Keratinocyte (primary cell): Measurements from ENCODE around the gene VIT. TPM values are rescaled to one million over a fixed set of nuclear protein-coding genes. Genes with fewer than 3 reads are reported as not detected.

Experiments
- DNase-seq: peaks from one replicate; pipeline ENCODE4 v3.0.0-alpha.2; 2011; ENCODE audit warnings: low read depth, missing footprints, low spot score
- FAIRE-seq: peaks from 2 replicates; lab custom pipeline; 2011; peaks lifted over from hg19 to GRCh38; lab: Jason Lieb, UNC
- H2AFZ ChIP-seq: 2 replicates; pipeline ENCODE4 v1.6.0; 2012; ENCODE audit warnings: low read length, control low read depth, inconsistent platforms; ENCODE audit not compliant: control insufficient read depth
- H3K27ac ChIP-seq: 2 replicates; pipeline ENCODE4 v1.5.1; 2011; ENCODE audit warnings: low read length; ENCODE audit not compliant: control insufficient read depth, insufficient read depth
- H3K27me3 ChIP-seq: 3 replicates; pipeline ENCODE4 v1.6.0; 2011; ENCODE audit warnings: low read length; ENCODE audit not compliant: control insufficient read depth, insufficient read depth; ENCODE audit errors: extremely low read depth
- H3K36me3 ChIP-seq, 2 experiments: 2 replicates in 1 of 2; 3 replicates in 1 of 2; pipeline ENCODE4 v1.5.1; 2011; ENCODE audit warnings: low read length in 2 of 2, mild to moderate bottlenecking in 1 of 2; ENCODE audit not compliant: control insufficient read depth in 2 of 2, insufficient read depth in 2 of 2; ENCODE audit errors: extremely low read depth in 1 of 2
- H3K4me1 ChIP-seq: 3 replicates; pipeline ENCODE4 v1.5.1; 2011; ENCODE audit warnings: low read length; ENCODE audit not compliant: control insufficient read depth, insufficient read depth; ENCODE audit errors: extremely low read depth
- H3K4me2 ChIP-seq: 3 replicates; pipeline ENCODE4 v1.6.0; 2011; ENCODE audit warnings: low read depth, low read length; ENCODE audit not compliant: control insufficient read depth, insufficient read depth; ENCODE audit errors: extremely low read depth
- H3K4me3 ChIP-seq, 3 experiments: fragments of 200-600 bp in 1 of 3; sonication (generic) in 1 of 3; 2 replicates in 2 of 3; 3 replicates in 1 of 3; pipeline ENCODE4 v1.5.1; 2011 to 2016; ENCODE audit warnings: low read length in 3 of 3, mild to moderate bottlenecking in 3 of 3, control low read depth in 2 of 3, inconsistent platforms in 1 of 3, low read depth in 1 of 3, mixed read lengths in 1 of 3, mixed run types in 1 of 3, moderate library complexity in 1 of 3; ENCODE audit not compliant: control insufficient read depth in 2 of 3, insufficient read depth in 2 of 3; ENCODE audit errors: extremely low read depth in 1 of 3
- H3K79me2 ChIP-seq: 2 replicates; pipeline ENCODE4 v1.6.0; 2012; ENCODE audit warnings: low read length; ENCODE audit not compliant: control insufficient read depth, insufficient read depth
- H3K9ac ChIP-seq: 3 replicates; pipeline ENCODE4 v1.6.0; 2011; ENCODE audit warnings: low read length; ENCODE audit not compliant: control insufficient read depth, insufficient read depth; ENCODE audit errors: extremely low read depth
- H3K9me1 ChIP-seq: 3 replicates; pipeline ENCODE4 v1.6.0; 2011; ENCODE audit warnings: low read length; ENCODE audit not compliant: control insufficient read depth, insufficient read depth; ENCODE audit errors: extremely low read depth
- H3K9me3 ChIP-seq: 2 replicates; pipeline ENCODE4 v1.5.1; 2012; ENCODE audit warnings: low read depth, low read length; ENCODE audit not compliant: control insufficient read depth
- H4K20me1 ChIP-seq: 3 replicates; pipeline ENCODE4 v1.6.0; 2011; ENCODE audit warnings: low read length; ENCODE audit not compliant: control insufficient read depth, insufficient read depth; ENCODE audit errors: extremely low read depth
- EZH2 ChIP-seq: IDR thresholded peaks from one replicate; pipeline ENCODE4 v1.6.1; 2012; ENCODE audit warnings: inconsistent platforms, mild to moderate bottlenecking, low read length, moderate library complexity
- dilution Hi-C: fragments of 300-500 bp; cut with MboI; formaldehyde crosslinking; loops from one replicate; pipeline ENCODE4 v1.7.0; 2020; ENCODE audit warnings: low sequenced_read_pairs; ENCODE audit not compliant: extremely low pct_ligation_motif_present
- polyA plus RNA-seq, 5 experiments: library from polyadenylated mRNA; depleted of rRNA in 3 of 5; stranded (reverse) in 3 of 5; stranded (forward) in 1 of 5; unstranded in 1 of 5; fragments of >200 nt; gene quantifications; 1 replicate in 1 of 5; 2 replicates in 3 of 5; 3 replicates in 1 of 5; pipeline versions ENCODE4 v1.2.1 to v1.2.3, GENCODE V29; 2011 to 2012; ENCODE audit warnings: missing spikeins in 2 of 5, low read depth in 1 of 5, low replicate concordance in 1 of 5
- TF ChIP-seq, protein P1 (sequence below), 3 experiments: IDR thresholded peaks in 1 of 3; conservative IDR thresholded peaks in 1 of 3; optimal IDR thresholded peaks in 1 of 3; 2 replicates in 2 of 3; 3 replicates in 1 of 3; pipeline versions ENCODE3 to v1.5.1; 2011; ENCODE audit warnings: low read length in 3 of 3, mild to moderate bottlenecking in 3 of 3, moderate library complexity in 2 of 3, control low read depth in 1 of 3, inconsistent platforms in 1 of 3; ENCODE audit not compliant: insufficient read depth in 2 of 3; ENCODE audit errors: extremely low read depth in 1 of 3

The VIT gene
- polyA plus RNA-seq, 1 donor (not counting 4 experiments of a cell fraction or from before 2014, with no cell fraction given) = 0.79 TPM

DNA sequence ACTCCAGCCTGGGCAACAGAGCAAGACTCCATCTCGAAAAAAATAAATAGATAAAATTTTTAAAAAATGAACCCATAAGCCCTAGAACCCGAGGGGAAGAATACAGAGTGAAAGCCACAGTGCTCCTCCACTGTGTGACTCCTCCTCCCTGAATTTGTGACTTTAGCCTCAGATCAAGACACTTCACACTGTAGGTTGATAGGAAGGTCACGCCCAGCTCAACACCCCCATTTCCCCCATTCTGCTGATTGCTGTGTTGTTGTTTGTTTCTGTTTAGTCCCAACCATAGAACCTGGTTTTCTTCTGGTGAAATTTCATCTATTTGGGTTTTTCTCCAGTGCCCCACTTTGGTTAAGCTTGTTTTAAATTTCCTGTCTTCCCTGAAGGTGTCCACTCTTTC, 102.2 kb downstream of the VIT start:
- no peaks in the 10 kb centered on the region for H4K20me1 ChIP-seq
- no peak for DNase-seq
- TF ChIP-seq EZH2 = no peak
- TF ChIP-seq, protein P1, sequence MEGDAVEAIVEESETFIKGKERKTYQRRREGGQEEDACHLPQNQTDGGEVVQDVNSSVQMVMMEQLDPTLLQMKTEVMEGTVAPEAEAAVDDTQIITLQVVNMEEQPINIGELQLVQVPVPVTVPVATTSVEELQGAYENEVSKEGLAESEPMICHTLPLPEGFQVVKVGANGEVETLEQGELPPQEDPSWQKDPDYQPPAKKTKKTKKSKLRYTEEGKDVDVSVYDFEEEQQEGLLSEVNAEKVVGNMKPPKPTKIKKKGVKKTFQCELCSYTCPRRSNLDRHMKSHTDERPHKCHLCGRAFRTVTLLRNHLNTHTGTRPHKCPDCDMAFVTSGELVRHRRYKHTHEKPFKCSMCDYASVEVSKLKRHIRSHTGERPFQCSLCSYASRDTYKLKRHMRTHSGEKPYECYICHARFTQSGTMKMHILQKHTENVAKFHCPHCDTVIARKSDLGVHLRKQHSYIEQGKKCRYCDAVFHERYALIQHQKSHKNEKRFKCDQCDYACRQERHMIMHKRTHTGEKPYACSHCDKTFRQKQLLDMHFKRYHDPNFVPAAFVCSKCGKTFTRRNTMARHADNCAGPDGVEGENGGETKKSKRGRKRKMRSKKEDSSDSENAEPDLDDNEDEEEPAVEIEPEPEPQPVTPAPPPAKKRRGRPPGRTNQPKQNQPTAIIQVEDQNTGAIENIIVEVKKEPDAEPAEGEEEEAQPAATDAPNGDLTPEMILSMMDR (optimal IDR thresholded peaks at IDR 0.05 in 1 of 3, IDR thresholded peaks at IDR 0.05 in 1 of 3, conservative IDR thresholded peaks at IDR 0.05 in 1 of 3; ENCODE audit: extremely low read depth in 1 of 3, insufficient read depth in 2 of 3, low read length in 3 of 3) = no peak
- H3K4me1 ChIP-seq = no peaks in the 10 kb centered on the region
- no peak overlapping the region for H3K27ac ChIP-seq
- H2AFZ ChIP-seq = no peak overlapping the region
- no peaks in the 10 kb centered on the region for H3K9me1 ChIP-seq
- dilution Hi-C loops = no loop called here
- no peaks in the 10 kb centered on the region for H3K9me3 ChIP-seq
- H3K4me2 ChIP-seq = no peak overlapping the region
- no peak overlapping the region for H3K4me3 ChIP-seq
- H3K27me3 ChIP-seq = no peaks in the 10 kb centered on the region
- H3K36me3 ChIP-seq = no peaks in the 10 kb centered on the region
- FAIRE-seq = no peak
- H3K79me2 ChIP-seq = no peaks in the 10 kb centered on the region
- H3K9ac ChIP-seq = no peak overlapping the region

DNA sequence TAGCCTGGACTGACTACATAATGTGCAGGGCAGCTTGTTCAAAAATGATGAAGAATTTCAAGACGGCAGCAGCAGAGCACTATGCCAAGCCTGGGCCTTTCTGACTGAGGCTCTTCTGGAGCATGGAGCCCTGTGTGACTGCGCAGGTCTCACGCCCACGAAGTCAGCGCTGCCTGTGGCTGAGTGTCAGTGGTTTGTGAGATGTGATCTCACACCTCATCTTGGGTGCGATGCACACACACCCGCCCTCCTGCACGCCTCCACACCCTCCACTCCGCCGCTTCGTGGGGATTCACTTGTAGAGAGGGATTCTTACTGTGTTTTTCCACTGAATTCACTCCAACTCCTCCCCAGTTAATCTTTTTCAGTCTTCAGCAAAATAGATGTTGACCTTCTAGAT, 103.9 kb downstream of the VIT start:
- no peaks in the 10 kb centered on the region for H3K36me3 ChIP-seq
- H3K27me3 ChIP-seq = no peaks in the 10 kb centered on the region
- no peak overlapping the region for H3K9ac ChIP-seq
- dilution Hi-C loops = no loop called here
- H3K27ac ChIP-seq = no peak overlapping the region
- FAIRE-seq = no peak
- no peak for DNase-seq
- H3K4me1 ChIP-seq = no peaks in the 10 kb centered on the region
- TF ChIP-seq, protein P1 (optimal IDR thresholded peaks at IDR 0.05 in 1 of 3, IDR thresholded peaks at IDR 0.05 in 1 of 3, conservative IDR thresholded peaks at IDR 0.05 in 1 of 3; ENCODE audit: extremely low read depth in 1 of 3, insufficient read depth in 2 of 3, low read length in 3 of 3) = no peak
- no peak for TF ChIP-seq EZH2
- H3K9me3 ChIP-seq = no peaks in the 10 kb centered on the region
- H3K4me2 ChIP-seq = no peak overlapping the region
- no peaks in the 10 kb centered on the region for H4K20me1 ChIP-seq
- H3K4me3 ChIP-seq = no peak overlapping the region
- H3K9me1 ChIP-seq = no peaks in the 10 kb centered on the region
- no peak overlapping the region for H2AFZ ChIP-seq
- H3K79me2 ChIP-seq = no peaks in the 10 kb centered on the region
